HepG2 (cell line): ENCODE data around the gene DOCK11. TPM values are rescaled to one million over a fixed set of nuclear protein-coding genes. Genes with fewer than 3 reads are reported as not detected.
A peak's percentile ranks its signal among the peaks of the same experiment; 100 is the strongest.

Source experiments
- AHR ChIP-seq: IDR thresholded peaks from 2 replicates; pipeline ENCODE4 v1.6.1; 2018; ENCODE audit warnings: missing genetic modification reagents, missing compliant biosample characterization
- ATF7 ChIP-seq, 2 experiments: fragments of 450-650 bp in 1 of 2; sonication (generic) in 1 of 2; formaldehyde crosslinking in 1 of 2; IDR thresholded peaks; 2 replicates each; pipeline versions ENCODE4 v1.4.0 to v1.6.1; 2016 to 2020; ENCODE audit warnings: antibody characterized with exemption in 1 of 2, mild to moderate bottlenecking in 1 of 2, missing genetic modification reagents in 1 of 2
- HIVEP1 ChIP-seq: sonication (generic); formaldehyde crosslinking; IDR thresholded peaks from 2 replicates; pipeline ENCODE4 v1.4.0; 2020; ENCODE audit warnings: mild to moderate bottlenecking, missing genetic modification reagents
- HMGA1 ChIP-seq: sonication (generic); formaldehyde crosslinking; conservative IDR thresholded peaks from 2 replicates; pipeline ENCODE4 v1.4.0; 2020; ENCODE audit warnings: missing genetic modification reagents
- HOXA7 ChIP-seq: sonication (generic); formaldehyde crosslinking; IDR thresholded peaks from 2 replicates; pipeline ENCODE4 v1.8.1; 2022; ENCODE audit warnings: mild to moderate bottlenecking, missing genetic modification reagents, moderate library complexity
- KLF11 ChIP-seq: IDR thresholded peaks from 2 replicates; pipeline ENCODE4 v1.6.1; 2016; ENCODE audit warnings: missing compliant biosample characterization
- KLF16 ChIP-seq, 2 experiments: sonication (generic) in 1 of 2; formaldehyde crosslinking in 1 of 2; IDR thresholded peaks; 2 replicates each; pipeline versions ENCODE4 v1.6.1 to v1.8.0; 2016 to 2023; ENCODE audit warnings: missing genetic modification reagents in 2 of 2, missing compliant biosample characterization in 1 of 2
- MATR3 ChIP-seq: sonication (generic); formaldehyde crosslinking; IDR thresholded peaks from 2 replicates; pipeline ENCODE4 v1.4.0; 2020; ENCODE audit warnings: missing genetic modification reagents
- MBD4 ChIP-seq: IDR thresholded peaks from 2 replicates; pipeline ENCODE4 v1.6.1; 2012; ENCODE audit warnings: low read length, inconsistent platforms, borderline replicate concordance
- MXD4 ChIP-seq: IDR thresholded peaks from 2 replicates; pipeline ENCODE4 v1.6.1; 2016; ENCODE audit warnings: mild to moderate bottlenecking, missing biosample characterization, missing genetic modification reagents
- RFX3 ChIP-seq: IDR thresholded peaks from 2 replicates; pipeline ENCODE4 v1.6.1; 2016; ENCODE audit warnings: missing biosample characterization, missing genetic modification reagents
- SKI ChIP-seq: fragments of 450-650 bp; IDR thresholded peaks from one replicate; pipeline ENCODE4 v1.6.1; 2018; ENCODE audit warnings: mild to moderate bottlenecking; ENCODE audit not compliant: partially characterized antibody
- SNRNP70 ChIP-seq: fragments of 200-400 bp; formaldehyde crosslinking; IDR thresholded peaks from 2 replicates; pipeline ENCODE4 v1.6.1; 2017; ENCODE audit warnings: mild to moderate bottlenecking, low read depth, low read length, moderate library complexity
- SOX13 ChIP-seq, 3 experiments: fragments of 450-650 bp in 1 of 3; sonication (generic) in 1 of 3; formaldehyde crosslinking in 1 of 3; IDR thresholded peaks in 2 of 3; conservative IDR thresholded peaks in 1 of 3; 2 replicates each; pipeline versions ENCODE4 v1.5.0 to v1.6.1; 2016 to 2020; ENCODE audit warnings: antibody characterized with exemption in 1 of 3, mild to moderate bottlenecking in 1 of 3, missing compliant biosample characterization in 1 of 3, missing genetic modification reagents in 1 of 3, moderate library complexity in 1 of 3
- SRSF4 ChIP-seq: fragments of 200-400 bp; formaldehyde crosslinking; IDR thresholded peaks from one replicate; pipeline ENCODE4 v1.6.1; 2018; ENCODE audit warnings: mild to moderate bottlenecking, low read depth, low read length, moderate library complexity; ENCODE audit not compliant: poor library complexity, severe bottlenecking
- TCF12 ChIP-seq, 2 experiments: fragments of 450-650 bp in 1 of 2; sonication (generic) in 1 of 2; formaldehyde crosslinking in 1 of 2; IDR thresholded peaks; 2 replicates each; pipeline versions ENCODE4 v1.6.1 to v1.8.0; 2017 to 2022; ENCODE audit warnings: antibody characterized with exemption in 1 of 2, mild to moderate bottlenecking in 1 of 2, missing genetic modification reagents in 1 of 2, moderate library complexity in 1 of 2
- ZNF296 ChIP-seq: sonication (generic); formaldehyde crosslinking; conservative IDR thresholded peaks from 2 replicates; pipeline ENCODE4 v1.5.0; 2020; ENCODE audit warnings: mild to moderate bottlenecking, missing genetic modification reagents
- ZNF326 ChIP-seq: sonication (generic); formaldehyde crosslinking; IDR thresholded peaks from 2 replicates; pipeline ENCODE4 v1.4.0; 2020; ENCODE audit warnings: missing genetic modification reagents, borderline replicate concordance
- ZNF33B ChIP-seq: sonication (generic); formaldehyde crosslinking; IDR thresholded peaks from 2 replicates; pipeline ENCODE4 v1.5.1; 2020; ENCODE audit warnings: mild to moderate bottlenecking, missing genetic modification reagents
- ZNF501 ChIP-seq: sonication (generic); formaldehyde crosslinking; IDR thresholded peaks from 2 replicates; pipeline ENCODE4 v1.5.1; 2020; ENCODE audit warnings: mild to moderate bottlenecking, moderate library complexity, missing genetic modification reagents
- ZNF615 ChIP-seq: sonication (generic); formaldehyde crosslinking; IDR thresholded peaks from 2 replicates; pipeline ENCODE4 v1.5.0; 2020; ENCODE audit warnings: mild to moderate bottlenecking, missing genetic modification reagents, borderline replicate concordance
- ZNF879 ChIP-seq: sonication (generic); formaldehyde crosslinking; IDR thresholded peaks from 2 replicates; pipeline ENCODE4 v1.8.1; 2023; ENCODE audit warnings: missing genetic modification reagents
- ZZZ3 ChIP-seq: sonication (generic); formaldehyde crosslinking; IDR thresholded peaks from 2 replicates; pipeline ENCODE4 v1.4.0; 2020; ENCODE audit warnings: missing genetic modification reagents, mild to moderate bottlenecking, borderline replicate concordance
- polyA plus RNA-seq, 8 experiments: library from polyadenylated mRNA; depleted of rRNA in 3 of 8; stranded (reverse) in 7 of 8; unstranded in 1 of 8; fragments of >200 nt; fragmentation: Illumina TruSeq in 4 of 8; extraction: Trizol in 4 of 8; gene quantifications; 2 replicates each; pipeline versions ENCODE4 v1.2.1 to v1.2.3, GENCODE V29; 2011 to 2016; ENCODE audit warnings: low read depth in 4 of 8, missing spikeins in 1 of 8, mixed read lengths in 1 of 8; ENCODE audit not compliant: insufficient read depth in 1 of 8
- total RNA-seq, 5 experiments: library from RNA; depleted of rRNA; stranded (reverse); fragments of >200 nt; fragmentation: Illumina TruSeq; extraction: Trizol; gene quantifications; 2 replicates each; pipeline ENCODE4 v1.2.3, GENCODE V29; 2016; ENCODE audit warnings: low read depth in 1 of 5
- TF ChIP-seq, protein P1 (sequence below): sonication (generic); formaldehyde crosslinking; IDR thresholded peaks from 2 replicates; pipeline ENCODE4 v1.4.0; 2020; ENCODE audit warnings: missing genetic modification reagents, borderline replicate concordance
- TF ChIP-seq, protein P2 (sequence below): IDR thresholded peaks from 2 replicates; pipeline ENCODE4 v1.6.1; 2016

Gene DOCK11
- total and polyA plus RNA-seq, 2 of the 13 experiments (the other 11 are each of a cell fraction or from before 2014, with no cell fraction given), result 0.02 to 0.12 TPM

DNA sequence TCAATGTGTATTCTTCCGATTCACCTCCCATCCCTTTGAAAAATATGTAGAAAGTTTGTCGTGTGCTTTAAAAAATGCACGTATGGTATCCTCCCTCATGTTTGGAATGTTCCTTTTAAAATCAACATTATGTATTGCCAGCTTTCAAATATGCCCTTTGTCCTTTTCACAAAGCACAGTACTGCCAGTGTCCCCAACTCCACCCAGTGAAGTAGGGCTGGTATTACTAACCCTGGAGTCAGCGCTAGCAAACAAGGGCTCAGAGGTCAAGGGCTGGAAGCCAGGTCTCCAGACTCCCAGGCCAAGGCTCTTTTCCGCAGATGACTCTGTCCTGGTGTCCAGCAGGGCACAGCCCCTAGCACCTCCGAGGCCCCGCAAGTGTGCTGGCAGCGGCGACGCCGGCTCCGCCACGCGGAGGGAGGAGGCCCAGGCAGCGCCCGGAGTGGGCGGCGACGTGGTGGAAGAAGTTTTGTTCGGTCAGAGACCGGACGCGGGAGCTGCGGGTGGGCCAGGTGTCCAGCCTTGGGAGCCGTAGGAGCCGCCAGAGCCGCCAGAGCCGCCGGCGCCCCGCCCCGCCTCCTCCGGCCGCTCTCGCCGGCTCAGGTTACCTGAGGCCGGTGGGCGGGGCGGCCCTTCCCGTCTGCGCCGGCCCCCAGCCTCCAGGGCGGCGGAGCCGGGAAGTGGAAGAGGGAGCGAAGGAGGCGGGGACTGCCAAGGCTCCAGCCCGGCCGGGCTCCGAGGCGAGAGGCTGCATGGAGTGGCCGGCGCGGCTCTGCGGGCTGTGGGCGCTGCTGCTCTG is 231.5 kb downstream of the DOCK11 start, which contains the start of gene IL13RA1 (continued):
- TF ChIP-seq ZNF615 (CRISPR knock-in tag) (0 out of 2 replicates have a peak, but pooled peaks have one; percentile 32), MATR3 (CRISPR knock-in tag) (no peak), MXD4 (CRISPR knock-in tag) (no peak), HIVEP1 (CRISPR knock-in tag) (no peak; the same call in 1 of the 2 replicates), SRSF4 (no peak), SKI (peak; percentile 93), KLF16 (CRISPR knock-in tag; IDR thresholded peaks at IDR 0.05) (peak in 1 of 2 experiments; percentile 19; a peak in 1 of 4 replicates), HOXA7 (CRISPR knock-in tag) (no peak), ATF7 (IDR thresholded peaks at IDR 0.05) (no peak), ATF7 (CRISPR knock-in tag; IDR thresholded peaks at IDR 0.05) (0 out of 2 replicates have a peak, but pooled peaks have one; percentile 54), TCF12 (IDR thresholded peaks at IDR 0.05) (no peak), TCF12 (CRISPR knock-in tag; IDR thresholded peaks at IDR 0.05) (peak; percentile 28; the same call in 1 of the 2 replicates), AHR (CRISPR knock-in tag) (no peak), HMGA1 (no peak), RFX3 (CRISPR knock-in tag) (no peak), SNRNP70 (no peak), KLF11 (CRISPR knock-in tag) (no peak), ZNF879 (no peak), ZZZ3 (CRISPR knock-in tag) (0 out of 2 replicates have a peak, but pooled peaks have one; percentile 32), SOX13 (IDR thresholded peaks at IDR 0.05) (no peak), SOX13 (CRISPR knock-in tag; conservative IDR thresholded peaks at IDR 0.05 in 1 of 2, IDR thresholded peaks at IDR 0.05 in 1 of 2) (peak in 1 of 2 experiments; percentile 78; a peak in 2 of 4 replicates), MBD4 (no peak), ZNF33B (no peak), ZNF296 (CRISPR knock-in tag) (no peak), ZNF326 (no peak), ZNF501 (no peak)
- TF ChIP-seq, protein P1, sequence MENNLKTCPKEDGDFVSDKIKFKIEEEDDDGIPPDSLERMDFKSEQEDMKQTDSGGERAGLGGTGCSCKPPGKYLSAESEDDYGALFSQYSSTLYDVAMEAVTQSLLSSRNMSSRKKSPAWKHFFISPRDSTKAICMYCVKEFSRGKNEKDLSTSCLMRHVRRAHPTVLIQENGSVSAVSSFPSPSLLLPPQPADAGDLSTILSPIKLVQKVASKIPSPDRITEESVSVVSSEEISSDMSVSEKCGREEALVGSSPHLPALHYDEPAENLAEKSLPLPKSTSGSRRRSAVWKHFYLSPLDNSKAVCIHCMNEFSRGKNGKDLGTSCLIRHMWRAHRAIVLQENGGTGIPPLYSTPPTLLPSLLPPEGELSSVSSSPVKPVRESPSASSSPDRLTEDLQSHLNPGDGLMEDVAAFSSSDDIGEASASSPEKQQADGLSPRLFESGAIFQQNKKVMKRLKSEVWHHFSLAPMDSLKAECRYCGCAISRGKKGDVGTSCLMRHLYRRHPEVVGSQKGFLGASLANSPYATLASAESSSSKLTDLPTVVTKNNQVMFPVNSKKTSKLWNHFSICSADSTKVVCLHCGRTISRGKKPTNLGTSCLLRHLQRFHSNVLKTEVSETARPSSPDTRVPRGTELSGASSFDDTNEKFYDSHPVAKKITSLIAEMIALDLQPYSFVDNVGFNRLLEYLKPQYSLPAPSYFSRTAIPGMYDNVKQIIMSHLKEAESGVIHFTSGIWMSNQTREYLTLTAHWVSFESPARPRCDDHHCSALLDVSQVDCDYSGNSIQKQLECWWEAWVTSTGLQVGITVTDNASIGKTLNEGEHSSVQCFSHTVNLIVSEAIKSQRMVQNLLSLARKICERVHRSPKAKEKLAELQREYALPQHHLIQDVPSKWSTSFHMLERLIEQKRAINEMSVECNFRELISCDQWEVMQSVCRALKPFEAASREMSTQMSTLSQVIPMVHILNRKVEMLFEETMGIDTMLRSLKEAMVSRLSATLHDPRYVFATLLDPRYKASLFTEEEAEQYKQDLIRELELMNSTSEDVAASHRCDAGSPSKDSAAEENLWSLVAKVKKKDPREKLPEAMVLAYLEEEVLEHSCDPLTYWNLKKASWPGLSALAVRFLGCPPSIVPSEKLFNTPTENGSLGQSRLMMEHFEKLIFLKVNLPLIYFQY (CRISPR knock-in tag), result no peak
- TF ChIP-seq, protein P2, sequence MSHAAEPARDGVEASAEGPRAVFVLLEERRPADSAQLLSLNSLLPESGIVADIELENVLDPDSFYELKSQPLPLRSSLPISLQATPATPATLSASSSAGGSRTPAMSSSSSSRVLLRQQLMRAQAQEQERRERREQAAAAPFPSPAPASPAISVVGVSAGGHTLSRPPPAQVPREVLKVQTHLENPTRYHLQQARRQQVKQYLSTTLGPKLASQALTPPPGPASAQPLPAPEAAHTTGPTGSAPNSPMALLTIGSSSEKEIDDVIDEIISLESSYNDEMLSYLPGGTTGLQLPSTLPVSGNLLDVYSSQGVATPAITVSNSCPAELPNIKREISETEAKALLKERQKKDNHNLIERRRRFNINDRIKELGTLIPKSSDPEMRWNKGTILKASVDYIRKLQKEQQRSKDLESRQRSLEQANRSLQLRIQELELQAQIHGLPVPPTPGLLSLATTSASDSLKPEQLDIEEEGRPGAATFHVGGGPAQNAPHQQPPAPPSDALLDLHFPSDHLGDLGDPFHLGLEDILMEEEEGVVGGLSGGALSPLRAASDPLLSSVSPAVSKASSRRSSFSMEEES, result no peak
